GM12878 (cell line): Measurements from ENCODE around the gene SCT. TPM values are rescaled to one million over a fixed set of nuclear protein-coding genes. Genes with fewer than 3 reads are reported as not detected.

ENCODE experiments used
- BHLHE40 ChIP-seq, 2 experiments: fragments of 450-650 bp in 1 of 2; IDR thresholded peaks; 2 replicates each; pipeline ENCODE4 v1.6.1; 2011 to 2017; ENCODE audit warnings: low read depth in 2 of 2, borderline replicate concordance in 1 of 2, improper control_type of control experiment in 1 of 2, low read length in 1 of 2, mild to moderate bottlenecking in 1 of 2
- CBX3 ChIP-seq: fragments of 200-600 bp; sonication (generic); IDR thresholded peaks from 2 replicates; pipeline ENCODE4 v1.6.1; 2016; ENCODE audit warnings: low read depth, borderline replicate concordance
- DPF2 ChIP-seq: fragments of 450-650 bp; IDR thresholded peaks from 2 replicates; pipeline ENCODE4 v1.6.1; 2017; ENCODE audit warnings: mild to moderate bottlenecking
- ESRRA ChIP-seq: IDR thresholded peaks from 2 replicates; pipeline ENCODE4 v1.6.1; 2012; ENCODE audit warnings: mild to moderate bottlenecking, low read length, improper control_type of control experiment
- FOXK2 ChIP-seq: fragments of 450-650 bp; IDR thresholded peaks from 2 replicates; pipeline ENCODE4 v1.6.1; 2017; ENCODE audit warnings: mild to moderate bottlenecking, moderate library complexity
- HDAC6 ChIP-seq: fragments of 200-600 bp; sonication (generic); IDR thresholded peaks from one replicate; pipeline ENCODE4 v1.8.0; 2017; ENCODE audit warnings: antibody characterized with exemption; ENCODE audit not compliant: unreplicated experiment
- HDGF ChIP-seq: fragments of 450-650 bp; IDR thresholded peaks from 2 replicates; pipeline ENCODE4 v1.6.1; 2016; ENCODE audit warnings: antibody characterized with exemption
- IRF3 ChIP-seq: fragments of 450-650 bp; IDR thresholded peaks from 2 replicates; pipeline ENCODE4 v1.6.1; 2014; ENCODE audit warnings: mild to moderate bottlenecking
- IRF4 ChIP-seq: IDR thresholded peaks from 2 replicates; pipeline ENCODE4 v1.6.1; 2011; ENCODE audit warnings: low read depth, low read length
- IRF5 ChIP-seq: fragments of 450-650 bp; IDR thresholded peaks from 2 replicates; pipeline ENCODE4 v1.6.1; 2017; ENCODE audit warnings: borderline replicate concordance
- MTA2 ChIP-seq: fragments of 450-650 bp; IDR thresholded peaks from 2 replicates; pipeline ENCODE4 v1.6.1; 2016; ENCODE audit warnings: low read depth, mild to moderate bottlenecking, moderate library complexity
- NFIC ChIP-seq: IDR thresholded peaks from 2 replicates; pipeline ENCODE4 v1.6.1; 2012; ENCODE audit warnings: low read depth, mild to moderate bottlenecking, inconsistent platforms, low read length, moderate library complexity
- POLR2AphosphoS2 ChIP-seq: IDR thresholded peaks from 2 replicates; pipeline ENCODE4 v1.6.1; 2011; ENCODE audit warnings: low read depth, mild to moderate bottlenecking, low read length, improper control_type of control experiment, moderate library complexity
- POLR2AphosphoS5 ChIP-seq: IDR thresholded peaks from 2 replicates; pipeline ENCODE4 v1.6.1; 2011; ENCODE audit warnings: mild to moderate bottlenecking, low read length, inconsistent platforms
- RELA ChIP-seq: fragments of 450-650 bp; IDR thresholded peaks from 2 replicates; pipeline ENCODE4 v1.8.0; 2014; ENCODE audit warnings: borderline replicate concordance; ENCODE audit not compliant: partially characterized antibody
- RELB ChIP-seq: fragments of 450-650 bp; IDR thresholded peaks from 2 replicates; pipeline ENCODE4 v1.6.1; 2017; ENCODE audit warnings: low read depth, mild to moderate bottlenecking, moderate library complexity
- REST ChIP-seq: IDR thresholded peaks from 2 replicates; pipeline ENCODE4 v1.6.1; 2012; ENCODE audit warnings: mild to moderate bottlenecking, low read depth, low read length
- SIX5 ChIP-seq: IDR thresholded peaks from 2 replicates; pipeline ENCODE4 v1.6.1; 2011; ENCODE audit warnings: mild to moderate bottlenecking, low read depth, low read length, moderate library complexity; ENCODE audit not compliant: severe bottlenecking
- SMAD5 ChIP-seq: IDR thresholded peaks from 2 replicates; pipeline ENCODE4 v1.6.1; 2016; ENCODE audit warnings: antibody characterized with exemption, low read depth
- SRF ChIP-seq, 2 experiments: IDR thresholded peaks; 2 replicates each; pipeline ENCODE4 v1.6.1; 2011; ENCODE audit warnings: low read depth in 2 of 2, low read length in 2 of 2, mild to moderate bottlenecking in 1 of 2, moderate library complexity in 1 of 2
- TARDBP ChIP-seq: IDR thresholded peaks from 2 replicates; pipeline ENCODE4 v1.6.1; 2016; ENCODE audit warnings: borderline replicate concordance
- TCF12 ChIP-seq: IDR thresholded peaks from 2 replicates; pipeline ENCODE4 v1.6.1; 2011; ENCODE audit warnings: low read depth, mild to moderate bottlenecking, low read length
- TCF7 ChIP-seq: IDR thresholded peaks from 2 replicates; pipeline ENCODE4 v1.6.1; 2014; ENCODE audit warnings: antibody characterized with exemption, borderline replicate concordance
- ZSCAN29 ChIP-seq: fragments of 450-650 bp; IDR thresholded peaks from 2 replicates; pipeline ENCODE4 v1.6.1; 2017; ENCODE audit warnings: mild to moderate bottlenecking, moderate library complexity
- polyA plus RNA-seq, 11 experiments: library from polyadenylated mRNA; depleted of rRNA in 4 of 11; unstranded in 6 of 11; stranded (reverse) in 5 of 11; fragments of >200 nt; fragmentation: Nextera tagmentation in 4 of 11; fragmentation: Illumina TruSeq in 1 of 11; extraction: Ambion mirVana in 4 of 11; extraction: Trizol in 1 of 11; gene quantifications; 1 replicate in 1 of 11; 2 replicates in 10 of 11; pipeline versions ENCODE4 v1.2.1 to v1.2.3, GENCODE V29; 2011 to 2016; ENCODE audit warnings: inconsistent platforms in 2 of 11, missing spikeins in 2 of 11, low read depth in 1 of 11
- total RNA-seq, 4 experiments: library from RNA; depleted of rRNA in 3 of 4; stranded (reverse); fragments of >200 nt in 3 of 4; fragmentation: Illumina TruSeq in 1 of 4; extraction: Trizol in 1 of 4; gene quantifications; 2 replicates each; pipeline versions ENCODE4 v1.2.1 to v1.2.3, GENCODE V29; 2013 to 2021

The SCT gene
- total and polyA plus RNA-seq, 10 of the 15 experiments (the other 5 are each of a cell fraction or from before 2014, with no cell fraction given) = not detected

GRCh38 chr11:615504-616319 lies 11.3 kb downstream of the SCT start, which contains the start of gene IRF7 (continued):
- TF ChIP-seq SIX5 = no peak
- no peak for TF ChIP-seq CBX3
- no peak for TF ChIP-seq REST
- TF ChIP-seq SRF (IDR thresholded peaks at IDR 0.05; ENCODE audit: low read depth in 2 of 2, low read length in 2 of 2) = peak; percentile 53 to 86; a peak in 3 of 4 replicates
- peak; percentile 69 for TF ChIP-seq RELA
- TF ChIP-seq DPF2 = peak; percentile 71
- no peak; the same call in 1 of the 2 replicates for TF ChIP-seq TARDBP
- 0 out of 2 replicates have a peak, but pooled peaks have one; percentile 56 for TF ChIP-seq IRF4
- no peak for TF ChIP-seq IRF5
- peak; percentile 98 for TF ChIP-seq POLR2AphosphoS2
- TF ChIP-seq NFIC = no peak
- TF ChIP-seq BHLHE40 (IDR thresholded peaks at IDR 0.05; ENCODE audit: borderline replicate concordance in 1 of 2, low read depth in 2 of 2, low read length in 1 of 2) = peak; percentile 34 to 59; a peak in 1 of 4 replicates
- TF ChIP-seq MTA2 = no peak
- TF ChIP-seq IRF3 = no peak
- TF ChIP-seq HDAC6 = peak; percentile 57
- TF ChIP-seq SMAD5 = peak; percentile 92
- peak; percentile 56 for TF ChIP-seq HDGF
- no peak for TF ChIP-seq FOXK2
- TF ChIP-seq TCF7 = no peak
- TF ChIP-seq ESRRA = no peak
- peak; percentile 76; the same call in 1 of the 2 replicates for TF ChIP-seq TCF12
- peak; percentile 85 for TF ChIP-seq RELB
- peak; percentile 98 for TF ChIP-seq POLR2AphosphoS5
- no peak for TF ChIP-seq ZSCAN29
